ENCODE results near the gene CETN2.
"Not testable (repeated sequence)": the region's sequence is repeated elsewhere in the genome, so short reads cannot be mapped to it uniquely, and the experiment has no call there.

Gene CETN2

DNA sequence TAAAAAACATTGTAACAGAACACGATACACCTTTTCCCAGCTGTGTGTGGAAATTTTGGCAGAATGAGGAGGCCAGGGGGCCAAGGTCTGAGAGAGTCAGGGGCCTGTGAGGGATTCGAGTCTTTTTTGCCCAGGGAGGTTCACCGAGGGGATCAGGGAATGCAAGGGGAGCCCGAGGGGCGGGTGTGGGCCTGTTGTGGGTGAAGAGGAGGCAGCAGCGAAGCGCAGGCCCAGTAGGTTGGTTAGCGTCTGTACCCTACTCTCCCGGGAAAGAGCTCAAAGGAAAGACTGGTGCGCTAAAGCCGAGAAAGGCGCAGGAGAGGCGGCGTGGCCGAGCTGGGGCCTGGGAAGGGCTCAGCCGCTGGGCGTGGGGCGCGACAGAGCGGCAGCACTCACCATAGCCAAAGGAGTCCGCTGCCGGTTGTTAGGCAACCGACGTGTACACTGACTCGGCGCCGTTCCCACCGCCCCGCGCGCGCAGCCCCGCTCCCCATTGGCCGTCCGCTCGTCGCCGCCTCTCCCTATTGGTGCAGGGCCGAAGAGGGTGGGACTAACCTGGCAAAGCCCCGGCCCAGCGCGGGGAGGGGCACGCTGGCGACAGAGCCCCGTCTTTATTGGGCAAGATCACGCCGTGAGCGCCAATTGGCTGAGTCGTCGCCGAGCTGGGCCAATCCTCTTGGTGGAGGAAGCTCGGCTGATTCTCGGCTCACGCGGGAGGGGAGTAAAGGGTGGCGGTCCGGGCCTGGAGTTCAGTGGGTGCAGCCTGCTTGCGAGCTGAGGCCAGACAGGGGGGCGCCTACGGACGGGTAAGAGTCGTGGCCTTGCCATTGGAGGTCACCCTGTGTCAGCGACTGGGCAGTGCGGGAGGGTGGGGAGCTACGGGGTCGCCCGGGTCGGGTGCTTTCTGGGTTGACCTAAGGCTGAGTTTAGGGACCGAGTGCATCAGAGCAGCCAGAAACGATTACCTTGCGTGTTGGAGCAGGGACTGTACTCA is at the start of gene CETN2, which contains the start of gene NSDHL:
Gene CETN2 (minus strand): TSS at position 446 of the 994 bp plus-strand sequence. CDS start 47 bp downstream, at position 399.
Gene NSDHL (plus strand): TSS at position 752 of the 994 bp plus-strand sequence. CDS start 15,262 bp downstream, outside the sequence.
- peak; percentile 91 to 94 for DNase-seq

GRCh38 chrX:152878976-152879755 is 48.6 kb upstream of the CETN2 start:
- no peak for DNase-seq

- DNase-seq, result no peak
Observed at GRCh38 chrX:152876931-152877840, 46.6 kb upstream of the CETN2 start.

GRCh38 chrX:152873361-152873760 is 42.8 kb upstream of the CETN2 start:
- no peak for DNase-seq

DNA sequence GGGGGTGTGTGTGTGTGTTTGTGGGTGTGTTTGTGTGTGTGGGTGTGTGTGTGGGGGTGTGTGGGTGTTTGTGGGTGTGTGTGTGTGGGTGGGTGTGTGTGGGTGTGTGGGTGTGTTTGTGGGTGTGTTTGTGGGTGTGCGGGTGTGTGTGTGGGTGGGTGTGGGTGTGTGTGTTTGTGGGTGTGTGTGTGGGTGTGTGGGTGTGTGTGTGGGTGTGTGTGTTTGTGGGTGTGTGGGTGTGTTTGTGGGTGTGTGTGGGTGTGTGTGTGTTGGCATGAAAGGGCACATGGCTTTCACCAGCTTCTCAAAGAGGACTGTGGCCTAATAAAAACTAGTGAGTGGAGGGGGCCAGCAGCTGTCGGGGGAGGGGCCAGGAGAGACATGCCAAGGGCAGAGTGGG is 42.0 kb upstream of the CETN2 start:
- no peak for DNase-seq

DNA sequence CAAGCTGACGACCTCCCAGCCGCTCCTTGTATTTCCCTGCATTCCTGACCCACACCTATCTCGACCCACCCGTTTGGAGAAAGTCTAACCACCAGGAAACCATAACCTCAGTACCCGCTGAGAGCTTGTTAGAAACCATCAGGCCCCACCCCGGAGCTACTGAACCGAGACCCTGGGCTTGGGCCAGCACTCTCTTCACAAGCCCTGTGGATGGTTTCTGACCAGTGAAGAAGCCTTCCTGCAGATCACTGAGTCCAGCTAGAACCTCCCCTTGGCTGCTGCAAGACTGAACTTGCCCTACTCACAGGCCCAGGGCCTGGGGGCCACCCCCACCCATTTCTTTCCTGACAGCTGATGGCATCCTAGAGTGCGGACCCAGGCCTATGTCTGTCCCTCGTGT is 40.7 kb upstream of the CETN2 start:
- DNase-seq, result no peak

- DNase-seq, result no peak
Observed at GRCh38 chrX:152869972-152870371, 39.4 kb upstream of the CETN2 start.

GRCh38 chrX:152866386-152866785 is 35.8 kb upstream of the CETN2 start:
- DNase-seq, result no peak

- no peak for DNase-seq
Observed at GRCh38 chrX:152865232-152865920, 34.8 kb upstream of the CETN2 start.

GRCh38 chrX:152861826-152862225 is 31.3 kb upstream of the CETN2 start:
- no peak for DNase-seq

GRCh38 chrX:152861116-152861515 is 30.6 kb upstream of the CETN2 start:
- DNase-seq, result no peak

DNA sequence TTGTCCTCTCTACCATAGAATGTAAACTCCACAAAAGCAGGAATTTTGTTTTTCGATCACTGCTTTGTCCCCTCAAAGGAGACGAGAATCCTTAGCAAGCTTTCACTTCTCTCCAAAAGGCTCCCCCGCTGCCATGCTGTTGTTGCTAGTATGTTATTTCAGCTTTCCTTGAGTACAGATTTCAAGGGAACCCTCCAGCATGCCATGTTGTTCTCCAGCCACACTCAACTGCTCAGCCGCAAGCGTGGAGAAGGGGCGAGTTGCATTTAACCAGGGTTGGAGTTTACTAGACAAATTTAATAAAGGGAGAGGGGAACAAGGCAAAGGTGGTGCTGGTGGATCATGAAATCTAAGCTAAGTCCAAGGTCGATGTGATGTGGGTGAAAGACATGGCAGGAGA is 23.4 kb upstream of the CETN2 start:
- no peak for DNase-seq

- DNase-seq, result no peak
Observed at GRCh38 chrX:152850465-152850864, 19.9 kb upstream of the CETN2 start.

DNA sequence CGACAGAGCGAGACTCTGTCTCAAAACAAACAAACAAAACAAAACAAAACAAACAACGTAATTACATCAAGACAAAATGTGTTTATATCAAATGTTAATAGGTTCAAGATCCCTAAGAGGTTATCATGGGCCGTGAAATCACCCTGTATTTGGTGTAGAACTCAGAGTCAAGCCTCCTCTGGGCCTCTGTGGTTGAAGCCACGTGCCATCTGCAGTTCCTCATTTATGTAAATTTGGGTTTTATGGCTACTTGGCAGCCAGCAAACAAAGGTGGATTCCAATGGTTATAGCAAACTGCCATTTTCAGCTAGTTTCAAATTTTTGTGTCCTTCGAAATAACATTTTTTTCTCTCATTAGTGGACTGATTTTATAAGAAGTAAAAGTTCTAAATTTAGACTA is 16.7 kb upstream of the CETN2 start:
- no peak for DNase-seq

DNA sequence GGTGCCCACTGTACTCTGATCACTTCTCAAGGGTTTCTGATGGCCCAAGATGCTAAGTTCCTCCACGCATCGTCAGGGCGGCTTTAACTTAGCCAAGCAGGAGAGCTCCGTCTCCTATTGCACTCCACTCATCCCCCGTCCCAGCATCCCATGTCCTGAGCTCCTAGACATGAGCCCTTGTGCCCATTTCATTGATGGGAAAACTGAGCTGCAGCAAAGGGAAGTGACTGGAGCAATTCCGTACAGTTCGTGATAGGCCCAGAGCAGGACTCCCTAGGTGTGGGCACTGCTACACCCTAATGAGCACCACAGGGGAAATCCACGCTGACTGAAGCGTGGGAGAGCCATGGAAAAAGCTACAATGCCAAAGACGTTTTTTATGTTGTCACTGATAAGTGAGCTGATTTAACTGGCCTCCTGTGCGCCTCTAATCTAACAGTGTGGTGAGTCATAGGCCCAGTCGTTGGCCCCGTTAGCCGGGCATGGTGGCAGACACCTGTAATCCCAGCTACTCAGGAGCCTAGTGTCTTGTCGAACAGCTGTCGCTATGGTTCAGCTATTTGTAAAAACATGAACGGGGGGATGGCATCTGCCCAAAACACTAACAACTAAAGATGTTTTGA is 15.2 kb upstream of the CETN2 start:
- DNase-seq, result no peak

GRCh38 chrX:152844256-152844655 is 13.7 kb upstream of the CETN2 start:
- DNase-seq, result no peak

- no peak for DNase-seq
Observed at GRCh38 chrX:152843852-152844251, 13.3 kb upstream of the CETN2 start.

DNA sequence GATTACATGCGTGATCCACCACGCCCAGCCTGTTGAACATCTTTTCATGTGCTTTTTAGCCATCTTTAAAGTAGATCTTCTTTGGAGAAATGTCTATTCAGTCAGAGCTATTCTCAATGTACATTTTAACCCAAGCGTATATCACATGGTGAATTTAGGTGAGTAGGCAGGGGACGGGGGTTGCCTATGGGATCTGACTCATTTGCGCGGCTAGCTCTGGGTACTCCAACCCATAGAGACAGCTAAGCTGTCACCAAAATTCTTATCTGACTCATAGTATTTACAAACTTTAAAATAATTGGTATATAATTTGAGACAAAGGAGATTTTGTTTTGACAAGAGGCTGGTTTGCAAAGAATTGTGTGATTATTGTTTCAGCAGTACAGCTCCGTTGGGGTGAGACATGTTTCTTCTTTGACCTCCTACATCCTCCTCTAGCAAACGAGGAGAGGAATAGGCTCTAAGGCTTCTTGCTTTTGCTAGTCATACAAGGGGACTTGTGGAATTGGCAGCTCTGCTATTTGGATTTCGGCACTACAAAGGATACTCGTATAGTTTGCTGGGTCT is 12.3 kb upstream of the CETN2 start:
- DNase-seq, result no peak

DNA sequence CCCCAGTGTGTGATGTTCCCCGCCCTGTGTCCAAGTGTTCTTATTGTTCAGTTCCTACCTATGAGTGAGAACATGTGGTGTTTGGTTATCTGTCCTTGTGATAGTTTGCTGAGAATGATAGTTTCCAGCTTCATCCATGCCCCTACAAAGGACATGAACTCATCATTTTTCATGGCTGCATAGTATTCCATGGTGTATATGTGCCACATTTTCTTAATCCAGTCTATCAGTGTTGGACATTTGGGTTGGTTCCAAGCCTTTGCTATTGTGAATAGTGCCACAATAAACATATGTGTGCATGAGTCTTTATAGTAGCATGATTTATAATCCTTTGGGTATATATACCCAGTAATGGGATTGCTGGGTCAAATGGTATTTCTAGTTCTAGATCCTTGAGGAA is 4.9 kb upstream of the CETN2 start:
- DNase-seq, result not testable (repeated sequence)

- DNase-seq, result no peak
Observed at GRCh38 chrX:152833378-152833777, 2.8 kb upstream of the CETN2 start.

DNA sequence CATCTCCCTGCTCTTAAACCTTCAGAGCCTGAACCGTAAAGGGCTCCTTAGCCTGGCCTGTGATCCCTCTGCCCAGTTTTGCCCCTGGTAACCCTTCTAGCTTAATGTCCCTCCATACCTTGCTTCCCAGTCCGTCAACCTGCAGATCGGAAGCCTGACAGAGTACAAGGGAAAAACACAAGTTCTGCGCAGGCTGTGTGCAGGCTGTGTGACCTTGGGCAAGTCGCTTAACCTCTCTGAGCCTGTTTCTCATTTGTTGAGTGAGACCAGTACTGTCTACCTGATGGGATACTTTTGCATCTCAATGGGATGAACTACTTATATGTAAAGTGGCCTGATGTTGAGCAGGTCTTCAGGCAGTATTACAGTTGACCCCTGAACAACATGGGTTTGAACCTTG is 2.0 kb upstream of the CETN2 start:
- DNase-seq, result no peak
